GM21717 (cell line): Measurements from ENCODE around the gene AGO4.
A peak's percentile ranks its signal among the peaks of the same experiment; 100 is the strongest.
"Not testable (repeated sequence)": the region's sequence is repeated elsewhere in the genome, so short reads cannot be mapped to it uniquely, and the experiment has no call there.

ENCODE experiments used
- ATAC-seq: cut with Tn5 transposase; IDR thresholded peaks from one replicate; pipeline ENCODE4 v1.9.1; 2021; ENCODE audit warnings: mild to moderate bottlenecking, moderate library complexity; ENCODE audit not compliant: unreplicated experiment

The AGO4 gene

DNA sequence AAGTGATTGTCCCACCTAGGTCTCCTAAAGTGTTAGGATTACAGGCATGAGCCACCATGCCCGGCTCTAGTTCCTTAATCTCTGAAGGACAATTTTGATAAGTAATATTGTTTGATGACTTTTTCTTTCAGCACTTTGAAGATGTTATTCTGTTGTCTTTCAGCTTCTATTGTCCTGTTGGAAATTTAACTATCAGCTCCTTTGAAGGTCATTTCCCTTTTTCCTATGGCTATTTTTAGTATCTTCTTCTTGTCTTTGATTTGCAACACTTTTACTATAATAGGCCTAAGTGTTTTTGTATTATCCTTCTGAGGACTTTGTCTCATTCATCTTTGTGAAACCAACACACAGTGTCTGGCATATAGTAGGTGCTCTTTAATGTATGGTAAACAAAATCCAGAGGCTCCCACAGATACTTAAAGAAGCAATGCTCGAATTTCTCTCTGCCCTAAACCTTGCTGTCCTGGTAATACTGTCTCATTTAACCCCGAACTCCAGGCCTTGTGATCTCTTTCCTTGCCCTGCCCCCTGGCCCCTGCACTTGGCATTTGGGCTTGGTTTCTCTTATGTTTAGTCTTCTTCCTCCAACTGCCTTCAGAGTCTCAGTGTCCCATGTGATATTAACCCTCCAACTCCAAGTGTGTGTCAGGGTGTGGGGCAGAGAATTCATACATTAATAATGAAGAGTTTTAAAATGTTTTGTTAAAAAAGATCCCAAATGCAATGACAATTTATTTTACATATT, 56.2 kb downstream of the AGO4 start:
- no peak for ATAC-seq

DNA sequence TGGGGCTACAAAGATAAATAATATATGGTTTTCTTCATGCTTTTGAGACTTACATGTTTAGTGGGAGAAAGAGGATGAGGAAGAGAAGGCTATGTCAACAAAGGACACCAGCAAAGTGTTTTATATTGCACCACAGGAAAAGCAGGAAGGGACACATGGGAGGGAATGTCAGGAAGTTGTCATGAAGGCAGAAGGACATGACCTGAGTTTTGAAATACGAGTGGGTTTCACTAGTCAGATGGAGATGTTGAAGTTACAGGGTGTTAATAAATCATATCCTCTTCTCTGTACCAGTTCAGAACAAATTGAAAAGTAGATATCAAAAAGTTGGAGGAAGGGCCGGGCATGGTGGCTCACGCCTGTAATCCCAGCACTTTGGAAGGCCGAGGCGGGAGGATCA, 57.0 kb downstream of the AGO4 start:
- ATAC-seq = no peak

- ATAC-seq = no peak
These were observed 59.2 kb downstream of the AGO4 start for GRCh38 chr1:35866991-35867390.

DNA sequence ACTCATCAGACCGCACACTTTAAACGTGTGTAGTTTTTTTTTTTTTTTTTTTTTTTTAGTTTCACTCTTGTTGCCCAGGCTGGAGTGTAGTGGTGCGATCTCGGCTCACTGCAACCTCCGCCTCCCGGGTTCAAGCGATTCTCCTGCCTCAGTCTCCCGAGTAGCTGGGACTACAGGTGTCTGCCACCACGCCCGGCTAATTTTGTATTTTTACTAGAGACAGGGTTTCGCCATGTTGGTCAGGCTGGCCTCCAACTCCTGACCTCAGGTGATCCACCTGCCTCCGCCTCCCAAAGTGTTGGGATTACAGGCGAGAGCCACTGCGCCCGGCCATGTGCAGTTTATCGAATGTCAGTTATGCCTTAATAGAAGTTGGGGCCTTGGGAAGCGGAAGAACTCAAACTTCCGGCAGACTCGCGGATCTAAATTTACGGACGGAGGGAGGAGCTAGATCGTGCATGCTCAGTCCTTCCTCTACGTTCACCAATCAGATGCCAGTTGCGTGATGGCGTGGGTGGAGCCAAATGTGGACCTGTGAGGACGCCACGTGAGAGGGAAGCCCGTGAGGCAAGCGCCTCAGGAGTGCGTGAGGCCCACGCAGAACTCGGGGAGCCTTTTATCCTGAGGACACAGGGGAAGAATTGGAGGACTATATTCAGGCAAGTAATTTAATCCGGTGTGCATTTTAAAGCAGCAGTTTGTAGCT, 61.6 kb downstream of the AGO4 start:
- ATAC-seq = not testable (repeated sequence)

- ATAC-seq = no peak
These were observed 63.0 kb downstream of the AGO4 start for GRCh38 chr1:35870651-35871309.

- no peak for ATAC-seq
These were observed 65.5 kb downstream of the AGO4 start for GRCh38 chr1:35873243-35873750.

DNA sequence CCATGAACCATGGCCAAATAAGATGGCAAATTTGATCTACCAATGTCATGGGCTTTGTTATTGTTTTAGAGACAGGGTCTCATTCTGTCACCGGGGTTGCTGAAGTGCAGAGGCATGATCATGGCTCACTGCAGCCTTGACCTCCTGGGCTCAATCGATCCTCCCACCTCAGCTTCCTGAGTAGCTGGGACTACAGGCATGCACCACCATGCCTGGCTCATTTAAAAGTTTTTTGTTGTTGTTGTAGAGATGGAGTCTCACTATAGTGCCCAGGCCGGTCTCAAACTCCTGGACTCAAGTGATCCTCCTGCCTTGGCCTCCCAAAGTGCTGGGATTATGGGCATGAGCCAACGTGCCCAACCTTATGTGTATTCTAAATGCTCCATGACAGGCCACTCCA, 66.3 kb downstream of the AGO4 start:
- ATAC-seq = not testable (repeated sequence)

DNA sequence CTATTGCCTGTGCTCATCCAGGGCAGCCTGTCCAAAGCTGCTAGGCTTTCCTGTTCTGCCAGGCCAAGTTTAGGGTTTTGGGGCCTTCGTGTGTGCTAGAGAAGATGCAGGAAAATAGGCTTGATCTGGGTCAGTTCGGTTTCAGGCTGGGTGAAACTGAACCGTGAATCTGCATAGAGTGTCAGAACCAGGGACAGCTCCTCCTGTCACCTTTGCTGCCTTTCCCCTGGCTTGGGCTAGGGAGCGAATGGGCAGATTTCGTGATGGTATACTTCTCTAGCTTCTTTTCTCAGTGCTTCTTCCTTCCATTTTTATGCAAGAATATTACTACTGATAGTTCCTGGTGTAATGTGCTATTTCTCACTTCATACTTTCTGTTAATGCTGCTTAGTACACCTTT, 69.2 kb downstream of the AGO4 start:
- no peak for ATAC-seq

DNA sequence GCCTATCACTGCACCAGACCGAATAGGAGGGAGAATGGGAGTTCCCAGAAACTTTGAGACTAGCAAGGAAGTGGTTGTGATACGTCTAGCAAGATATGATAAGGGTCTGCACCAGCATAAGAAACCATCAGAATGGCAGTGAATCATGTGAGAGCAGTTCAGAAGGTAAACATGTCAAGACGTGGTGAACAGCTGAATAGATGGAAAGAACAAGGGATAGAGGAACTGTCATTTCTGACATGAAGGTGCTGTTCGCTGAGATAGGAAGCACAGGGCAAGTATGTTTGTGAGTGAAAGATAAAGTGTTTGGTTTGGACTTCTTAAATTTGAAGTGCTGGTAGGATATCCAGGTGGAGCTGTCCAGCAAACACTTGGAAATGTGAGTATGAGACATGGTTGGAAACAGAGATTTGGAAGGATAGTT, 74.0 kb downstream of the AGO4 start:
- ATAC-seq = no peak

- ATAC-seq = no peak
These were observed 74.7 kb downstream of the AGO4 start for GRCh38 chr1:35882586-35882944.

DNA sequence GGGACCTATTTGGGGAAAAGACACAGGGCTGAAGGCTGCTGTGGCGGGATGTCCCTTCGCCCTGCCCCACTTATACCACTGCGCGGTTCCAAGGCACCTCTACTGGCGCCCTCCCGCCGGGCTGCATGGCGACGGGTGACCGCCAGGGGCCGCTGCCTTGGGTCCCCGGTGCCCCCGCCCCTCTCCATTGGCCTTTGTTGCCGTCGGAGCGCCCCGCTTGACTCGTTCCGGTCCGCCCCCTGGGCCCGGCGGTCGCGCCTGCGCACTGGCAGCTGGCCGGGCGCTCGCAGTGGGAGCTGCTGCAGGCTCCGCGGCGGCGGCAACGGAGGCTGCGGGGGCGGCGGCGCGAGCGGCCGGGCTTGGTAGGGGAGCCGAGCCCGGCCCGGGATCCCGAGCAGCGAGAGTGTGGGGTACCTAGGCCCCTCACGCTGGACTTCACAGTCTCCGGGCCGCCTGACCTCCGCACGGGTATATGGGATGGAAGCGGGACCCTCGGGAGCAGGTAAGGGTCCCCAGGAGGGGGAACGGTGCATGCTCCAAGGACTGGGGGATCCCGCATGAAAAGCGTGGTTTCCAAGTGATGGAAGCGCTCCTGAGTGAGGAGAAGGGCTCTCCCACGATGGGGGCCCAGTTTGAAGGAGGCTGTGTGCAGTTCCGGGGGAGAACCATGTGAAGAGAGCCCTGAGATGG, 75.3 kb downstream of the AGO4 start, which contains the start of gene AGO1:
AGO1 (plus strand) TSS at position 265 of the 690 bp plus-strand sequence; CDS start at position 478, 213 bp downstream.
- peak; percentile 85 for ATAC-seq

DNA sequence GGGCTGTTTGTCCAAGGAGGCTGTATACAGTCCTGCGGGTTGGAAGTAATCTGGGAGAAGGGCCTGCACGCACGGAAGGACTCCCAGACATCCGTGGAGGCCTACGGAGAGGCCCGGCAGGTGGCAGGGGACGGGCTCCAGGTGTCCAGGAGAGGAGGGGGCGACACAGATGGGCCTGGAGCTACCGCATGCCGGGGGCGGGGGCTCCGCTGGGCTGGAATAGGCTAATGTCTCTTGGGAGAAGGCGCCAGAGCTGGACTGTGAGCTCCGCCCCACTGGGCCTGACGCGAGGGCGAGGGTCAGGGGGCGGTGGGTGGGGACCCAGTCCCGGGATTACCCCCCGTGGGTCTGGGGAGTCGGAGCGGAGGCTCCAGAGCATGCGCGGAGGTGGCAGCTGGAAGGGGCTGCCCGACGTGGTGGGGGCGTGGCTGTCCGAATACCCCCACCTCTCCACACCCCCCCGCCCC, 75.9 kb downstream of the AGO4 start:
- ATAC-seq = peak; percentile 11

DNA sequence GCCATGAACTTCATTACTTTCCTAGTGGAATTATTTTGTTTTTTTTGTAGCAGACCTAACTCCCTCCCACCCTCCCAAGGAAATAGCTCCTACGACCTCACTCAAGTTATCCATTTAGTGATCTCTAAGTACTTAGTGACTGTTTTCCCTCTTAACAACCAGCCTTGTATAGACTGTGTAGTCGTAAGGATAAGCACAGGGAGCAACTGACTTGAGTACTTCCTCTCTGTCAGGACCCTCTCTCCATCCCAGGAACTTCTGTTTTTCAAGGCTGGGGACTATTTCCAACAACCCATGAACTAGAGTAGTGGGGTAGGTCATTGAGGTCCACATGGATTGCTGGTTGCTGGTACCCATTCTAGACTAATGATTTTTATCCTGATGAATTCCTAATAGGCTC, 77.1 kb downstream of the AGO4 start:
- no peak for ATAC-seq

DNA sequence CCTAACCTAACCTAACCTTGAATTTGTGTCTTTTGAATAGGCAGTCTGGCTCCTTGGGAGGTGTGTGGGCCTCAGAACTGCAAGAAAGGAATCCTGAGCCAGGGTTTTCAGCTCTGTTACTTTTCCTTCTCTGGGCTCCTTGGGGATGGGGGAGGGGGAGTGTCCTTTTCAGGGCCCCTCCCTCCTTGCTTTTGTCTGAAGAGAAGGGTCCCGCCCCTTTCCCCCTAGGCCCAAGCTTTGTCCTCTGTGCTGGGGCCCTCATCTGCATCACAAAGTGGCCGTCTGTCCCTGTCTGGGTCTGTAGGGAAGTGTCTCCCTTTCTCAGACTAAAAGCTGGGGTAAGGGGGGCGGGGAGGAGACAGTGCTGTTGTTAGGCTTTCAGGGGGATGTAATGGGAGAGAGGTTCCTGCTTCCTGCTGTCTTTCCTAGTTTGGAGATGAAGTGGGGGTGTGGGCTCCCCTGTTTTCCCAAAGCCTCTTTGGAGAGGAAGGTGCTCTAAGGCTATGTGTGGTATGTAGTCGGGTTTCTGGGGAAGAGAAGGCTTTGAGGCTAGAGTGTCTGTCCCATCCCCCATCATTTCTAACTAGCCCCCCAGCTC, 78.2 kb downstream of the AGO4 start:
- ATAC-seq = no peak

GRCh38 chr1:35886577-35887431, 79.0 kb downstream of the AGO4 start:
- no peak for ATAC-seq

- no peak for ATAC-seq
These were observed 79.7 kb downstream of the AGO4 start for GRCh38 chr1:35887508-35887907.

GRCh38 chr1:35888255-35888654, 80.4 kb downstream of the AGO4 start:
- ATAC-seq = no peak

GRCh38 chr1:35888981-35889380, 81.2 kb downstream of the AGO4 start:
- not testable (repeated sequence) for ATAC-seq

GRCh38 chr1:35893051-35893879, 85.4 kb downstream of the AGO4 start:
- no peak for ATAC-seq
